G401.6 (cell line): Measurements from ENCODE around the gene FUT8.
"Not testable (repeated sequence)": the region's sequence is repeated elsewhere in the genome, so short reads cannot be mapped to it uniquely, and the experiment has no call there.

ENCODE experiments used
- FAIRE-seq: peaks from 2 replicates; lab custom pipeline; 2012; peaks lifted over from hg19 to GRCh38; lab: Jason Lieb, UNC

Gene FUT8

GRCh38 chr14:65627315-65627714 is 214.8 kb downstream of the FUT8 start:
- no peak for FAIRE-seq

GRCh38 chr14:65628664-65629063 is 216.1 kb downstream of the FUT8 start:
- FAIRE-seq: no peak

- no peak for FAIRE-seq
Measured at GRCh38 chr14:65631040-65631439, 218.5 kb downstream of the FUT8 start.

- FAIRE-seq: no peak
Measured at GRCh38 chr14:65632487-65632886, 220.0 kb downstream of the FUT8 start.

- FAIRE-seq: not testable (repeated sequence)
Measured at GRCh38 chr14:65633666-65634065, 221.1 kb downstream of the FUT8 start.

GRCh38 chr14:65637780-65638179 is 225.2 kb downstream of the FUT8 start:
- no peak for FAIRE-seq

GRCh38 chr14:65639216-65639615 is 226.7 kb downstream of the FUT8 start:
- no peak for FAIRE-seq

GRCh38 chr14:65650826-65651225 is 238.3 kb downstream of the FUT8 start:
- FAIRE-seq: no peak

- FAIRE-seq: no peak
Measured at GRCh38 chr14:65656554-65656953, 244.0 kb downstream of the FUT8 start.

GRCh38 chr14:65658202-65658601 is 245.7 kb downstream of the FUT8 start:
- FAIRE-seq: no peak

GRCh38 chr14:65661865-65662264 is 249.3 kb downstream of the FUT8 start:
- no peak for FAIRE-seq

- FAIRE-seq: no peak
Measured at GRCh38 chr14:65664436-65664835, 251.9 kb downstream of the FUT8 start.

GRCh38 chr14:65676361-65677014 is 264.0 kb downstream of the FUT8 start:
- FAIRE-seq: no peak

GRCh38 chr14:65685572-65685971 is 273.0 kb downstream of the FUT8 start:
- FAIRE-seq: no peak

GRCh38 chr14:65686761-65687160 is 274.2 kb downstream of the FUT8 start:
- FAIRE-seq: no peak

- FAIRE-seq: no peak
Measured at GRCh38 chr14:65689070-65689469, 276.5 kb downstream of the FUT8 start.

GRCh38 chr14:65692566-65692965 is 280.0 kb downstream of the FUT8 start:
- not testable (repeated sequence) for FAIRE-seq

- FAIRE-seq: no peak
Measured at GRCh38 chr14:65696801-65697200, 284.3 kb downstream of the FUT8 start.

- FAIRE-seq: no peak
Measured at GRCh38 chr14:65703521-65703920, 291.0 kb downstream of the FUT8 start.

GRCh38 chr14:65703996-65704395 is 291.5 kb downstream of the FUT8 start:
- FAIRE-seq: no peak

GRCh38 chr14:65704437-65704836 is 291.9 kb downstream of the FUT8 start:
- no peak for FAIRE-seq

- no peak for FAIRE-seq
Measured at GRCh38 chr14:65704850-65705249, 292.3 kb downstream of the FUT8 start.

- FAIRE-seq: no peak
Measured at GRCh38 chr14:65709576-65709975, 297.0 kb downstream of the FUT8 start.

- not testable (repeated sequence) for FAIRE-seq
Measured at GRCh38 chr14:65716813-65717212, 304.3 kb downstream of the FUT8 start.
